ENCODE measurements around the gene DUSP1.
A peak's percentile ranks its signal among the peaks of the same experiment; 100 is the strongest.

The DUSP1 gene

GRCh38 chr5:172770675-172771438, at the start of gene DUSP1:
TSS of gene DUSP1 (minus strand) at chr5:172771195. CDS start at chr5:172770952, 243 bp downstream.
- peak; percentile 70 for TF ChIP-seq MYC (IDR thresholded peaks at IDR 0.05; ENCODE audit: low read depth, low read length)
- TF ChIP-seq POLR2A (IDR thresholded peaks at IDR 0.05; ENCODE audit: extremely low read depth, insufficient read length) = peak; percentile 78
- TF ChIP-seq MAX (IDR thresholded peaks at IDR 0.05; ENCODE audit: low read depth, low read length) = peak; percentile 76
- TF ChIP-seq CTCF (IDR thresholded peaks at IDR 0.05; ENCODE audit: low read depth, low read length) = peak; percentile 45
- peak; percentile 94 for DNase-seq (ENCODE audit: low read depth)
- H3K4me3 ChIP-seq (ENCODE audit: low read depth, low read length) = peak within 1 kb of the TSS; percentile 51

GRCh38 chr5:172820046-172820767, 49.2 kb upstream of the DUSP1 start:
- H3K4me3 ChIP-seq (ENCODE audit: low read depth, low read length) = no peak overlapping the region
- TF ChIP-seq MAX (IDR thresholded peaks at IDR 0.05; ENCODE audit: low read depth, low read length) (no peak), MYC (IDR thresholded peaks at IDR 0.05; ENCODE audit: low read depth, low read length) (no peak), POLR2A (IDR thresholded peaks at IDR 0.05; ENCODE audit: extremely low read depth, insufficient read length) (no peak), CTCF (IDR thresholded peaks at IDR 0.05; ENCODE audit: low read depth, low read length) (no peak)
- DNase-seq (ENCODE audit: low read depth) = no peak

GRCh38 chr5:172819569-172819968, 48.6 kb upstream of the DUSP1 start:
- no peak overlapping the region for H3K4me3 ChIP-seq (ENCODE audit: low read depth, low read length)
- DNase-seq (ENCODE audit: low read depth) = no peak
- TF ChIP-seq CTCF (IDR thresholded peaks at IDR 0.05; ENCODE audit: low read depth, low read length) = no peak
- TF ChIP-seq POLR2A (IDR thresholded peaks at IDR 0.05; ENCODE audit: extremely low read depth, insufficient read length) = no peak

GRCh38 chr5:172818081-172818480, 47.1 kb upstream of the DUSP1 start:
- DNase-seq (ENCODE audit: low read depth) = no peak
- H3K4me3 ChIP-seq (ENCODE audit: low read depth, low read length) = no peak overlapping the region
- TF ChIP-seq POLR2A (IDR thresholded peaks at IDR 0.05; ENCODE audit: extremely low read depth, insufficient read length) (no peak), MAX (IDR thresholded peaks at IDR 0.05; ENCODE audit: low read depth, low read length) (no peak), MYC (IDR thresholded peaks at IDR 0.05; ENCODE audit: low read depth, low read length) (no peak), CTCF (IDR thresholded peaks at IDR 0.05; ENCODE audit: low read depth, low read length) (no peak)

- H3K4me3 ChIP-seq (ENCODE audit: low read depth, low read length) = no peak overlapping the region
- TF ChIP-seq POLR2A (IDR thresholded peaks at IDR 0.05; ENCODE audit: extremely low read depth, insufficient read length) (no peak), MYC (IDR thresholded peaks at IDR 0.05; ENCODE audit: low read depth, low read length) (no peak), CTCF (IDR thresholded peaks at IDR 0.05; ENCODE audit: low read depth, low read length) (no peak), MAX (IDR thresholded peaks at IDR 0.05; ENCODE audit: low read depth, low read length) (no peak)
- no peak for DNase-seq (ENCODE audit: low read depth)
These were observed 46.7 kb upstream of the DUSP1 start for GRCh38 chr5:172817664-172818063.

Data from NB4 (cell line).